H1 (cell line): Measurements from ENCODE around the gene ZFR. TPM values are rescaled to one million over a fixed set of nuclear protein-coding genes. Genes with fewer than 3 reads are reported as not detected.

Experiments
- CBX8 ChIP-seq: fragments of 300-800, 300-1000 bp; sonication (generic); IDR thresholded peaks from 2 replicates; pipeline ENCODE4 v1.7.1; 2016; ENCODE audit warnings: low read depth, low read length, borderline replicate concordance
- CHD7 ChIP-seq: fragments of 300-600 bp; sonication (generic); IDR thresholded peaks from 2 replicates; pipeline ENCODE4 v1.7.1; 2012; ENCODE audit warnings: low read length, moderate library complexity, mild to moderate bottlenecking, inconsistent platforms; ENCODE audit not compliant: insufficient replicate concordance
- GABPA ChIP-seq: IDR thresholded peaks from 2 replicates; pipeline ENCODE4 v1.6.1; 2011; ENCODE audit warnings: mild to moderate bottlenecking, low read length, moderate library complexity, borderline replicate concordance; ENCODE audit not compliant: insufficient read depth
- HDAC2 ChIP-seq, 2 experiments: fragments of 300-600 bp in 1 of 2; sonication (generic) in 1 of 2; IDR thresholded peaks; 2 replicates each; pipeline ENCODE4 v1.6.1; 2011 to 2012; ENCODE audit warnings: low read depth in 2 of 2, low read length in 2 of 2, mild to moderate bottlenecking in 2 of 2, moderate library complexity in 2 of 2, borderline replicate concordance in 1 of 2, inconsistent platforms in 1 of 2
- JUN ChIP-seq: IDR thresholded peaks from 2 replicates; pipeline ENCODE4 v1.6.1; 2011; ENCODE audit warnings: low read depth, mild to moderate bottlenecking, improper control_type of control experiment, low read length
- TEAD4 ChIP-seq: IDR thresholded peaks from 2 replicates; pipeline ENCODE4 v1.6.1; 2012; ENCODE audit warnings: low read depth, low read length, inconsistent platforms, mixed read lengths
- USF2 ChIP-seq: IDR thresholded peaks from 2 replicates; pipeline ENCODE4 v1.6.1; 2011; ENCODE audit warnings: low read length, improper control_type of control experiment
- polyA plus RNA-seq, 7 experiments: library from polyadenylated mRNA; depleted of rRNA in 3 of 7; stranded (reverse) in 5 of 7; unstranded in 2 of 7; fragments of >200 nt in 5 of 7; fragments of 200-250 nt in 2 of 7; gene quantifications; 1 replicate in 5 of 7; 2 replicates in 1 of 7; 4 replicates in 1 of 7; pipeline versions ENCODE4 v1.2.1 to v1.2.3, GENCODE V29; 2011 to 2013; ENCODE audit warnings: missing spikeins in 2 of 7, mixed read lengths in 2 of 7
- total RNA-seq: library from RNA; stranded (reverse); fragmentation: NEBNext Ultra II Directional; extraction: Animal tissue kit (Norgen Biotek cat#: 25700); gene quantifications from 2 replicates; pipeline ENCODE4 v1.2.1, GENCODE V29; 2021

Gene ZFR
- total and polyA plus RNA-seq, 2 of the 8 experiments (the other 6 are each of a cell fraction or from before 2014, with no cell fraction given): 68.8 to 92.7 TPM

GRCh38 chr5:32308946-32309345 is 135.6 kb downstream of the ZFR start (continued):
- TF ChIP-seq CHD7 (no peak), USF2 (no peak), TEAD4 (no peak), JUN (no peak), CBX8 (no peak), HDAC2 (IDR thresholded peaks at IDR 0.05; ENCODE audit: borderline replicate concordance in 1 of 2, low read depth in 2 of 2, low read length in 2 of 2) (no peak), GABPA (no peak)
